ENCODE results near the gene ARHGAP10. TPM values are rescaled to one million over a fixed set of nuclear protein-coding genes. Genes with fewer than 3 reads are reported as not detected.

ARHGAP10 gene
- total RNA-seq, 4 donors from 2014 or later, result 7.0 to 52.8 (median 19.9) TPM

GRCh38 chr4:147753047-147753446 lies 21.2 kb downstream of the ARHGAP10 start:
- TF ChIP-seq POLR2A (IDR thresholded peaks at IDR 0.05) (no peak), CTCF (IDR thresholded peaks at IDR 0.05) (no peak)
- H3K36me3 ChIP-seq, result no peaks in the 10 kb centered on the region
- peaks cover 0 to 13% (median 0%) of the 10 kb centered on the region in 4 donors for H3K4me1 ChIP-seq
- H3K27me3 ChIP-seq, result no peaks in the 10 kb centered on the region
- no peak overlapping the region for H3K4me3 ChIP-seq
- no peak for DNase-seq
- H3K9me3 ChIP-seq, result no peaks in the 10 kb centered on the region
- peak overlapping the region in 1 of 4 donors; percentile 41 for H3K27ac ChIP-seq

GRCh38 chr4:147754037-147754445 lies 22.2 kb downstream of the ARHGAP10 start:
- Histone ChIP-seq H3K36me3 (no peaks in the 10 kb centered on the region), H3K4me3 (no peak overlapping the region), H3K9me3 (no peaks in the 10 kb centered on the region), H3K27me3 (no peaks in the 10 kb centered on the region), H3K27ac (peak overlapping the region in 1 of 4 donors; percentile 41), H3K4me1 (peaks cover 0 to 13% (median 0%) of the 10 kb centered on the region in 4 donors)
- TF ChIP-seq CTCF (IDR thresholded peaks at IDR 0.05), result no peak
- no peak for TF ChIP-seq POLR2A (IDR thresholded peaks at IDR 0.05)
- DNase-seq, result no peak

- no peaks in the 10 kb centered on the region for H3K27me3 ChIP-seq
- peaks cover 0 to 13% (median 0%) of the 10 kb centered on the region in 4 donors for H3K4me1 ChIP-seq
- no peaks in the 10 kb centered on the region for H3K9me3 ChIP-seq
- H3K27ac ChIP-seq, result peak overlapping the region in 2 of 4 donors; percentile 43 to 60
- H3K36me3 ChIP-seq, result no peaks in the 10 kb centered on the region
- TF ChIP-seq CTCF (IDR thresholded peaks at IDR 0.05) (no peak), POLR2A (IDR thresholded peaks at IDR 0.05) (no peak)
- no peak for DNase-seq
- H3K4me3 ChIP-seq, result no peak overlapping the region
Measured at GRCh38 chr4:147755561-147756295, 23.8 kb downstream of the ARHGAP10 start.

GRCh38 chr4:147756417-147756816 lies 24.5 kb downstream of the ARHGAP10 start:
- peaks cover 0 to 13% (median 0%) of the 10 kb centered on the region in 4 donors for H3K4me1 ChIP-seq
- H3K4me3 ChIP-seq, result no peak overlapping the region
- no peak for DNase-seq
- H3K27ac ChIP-seq, result peak overlapping the region in 2 of 4 donors; percentile 35 to 60
- H3K27me3 ChIP-seq, result no peaks in the 10 kb centered on the region
- TF ChIP-seq CTCF (IDR thresholded peaks at IDR 0.05) (no peak), POLR2A (IDR thresholded peaks at IDR 0.05) (no peak)
- no peaks in the 10 kb centered on the region for H3K36me3 ChIP-seq
- H3K9me3 ChIP-seq, result no peaks in the 10 kb centered on the region

GRCh38 chr4:147760176-147760575 lies 28.3 kb downstream of the ARHGAP10 start:
- no peak for TF ChIP-seq POLR2A (IDR thresholded peaks at IDR 0.05)
- TF ChIP-seq CTCF (IDR thresholded peaks at IDR 0.05), result no peak
- Histone ChIP-seq H3K27me3 (no peaks in the 10 kb centered on the region), H3K4me1 (peaks cover 0 to 12% (median 0%) of the 10 kb centered on the region in 4 donors), H3K27ac (no peak overlapping the region), H3K36me3 (no peaks in the 10 kb centered on the region), H3K9me3 (no peaks in the 10 kb centered on the region), H3K4me3 (no peak overlapping the region)
- DNase-seq, result no peak

Data from Peyer's patch (tissue), 4 donors.